Liver (tissue), 9 donors: ENCODE results near the gene PIGV. TPM values are rescaled to one million over a fixed set of nuclear protein-coding genes. Genes with fewer than 3 reads are reported as not detected.

Source experiments
- DNase-seq: peaks from one replicate; pipeline ENCODE4 v3.0.0-alpha.2; 2017; ENCODE audit warnings: low spot score
- H3K27ac ChIP-seq, 2 donors: one replicate each; pipeline ENCODE4 v1.7.0; 2013; ENCODE audit warnings: inconsistent platforms in 2 of 2, low read length in 2 of 2, control low read depth in 1 of 2, low read depth in 1 of 2, mild to moderate bottlenecking in 1 of 2
- H3K27me3 ChIP-seq, 4 donors: one replicate each; pipeline versions ENCODE4 v1.6.1 to v1.7.0; 2013; ENCODE audit warnings: low read length in 3 of 4, inconsistent platforms in 1 of 4, mild to moderate bottlenecking in 1 of 4, moderate library complexity in 1 of 4; ENCODE audit not compliant: control insufficient read depth in 4 of 4, insufficient read depth in 4 of 4
- H3K36me3 ChIP-seq, 4 donors: one replicate each; pipeline versions ENCODE4 v1.6.1 to v1.7.0; 2013; ENCODE audit warnings: low read length in 3 of 4, mild to moderate bottlenecking in 3 of 4, low read depth in 1 of 4, moderate library complexity in 1 of 4; ENCODE audit not compliant: control insufficient read depth in 4 of 4, insufficient read depth in 3 of 4
- H3K4me1 ChIP-seq, 4 donors: one replicate each; pipeline versions ENCODE4 v1.6.1 to v1.7.0; 2013; ENCODE audit warnings: low read length in 3 of 4, mild to moderate bottlenecking in 3 of 4, moderate library complexity in 1 of 4; ENCODE audit not compliant: control insufficient read depth in 4 of 4, insufficient read depth in 4 of 4
- H3K4me3 ChIP-seq, 3 donors: one replicate each; pipeline versions ENCODE4 v1.6.1 to v1.7.0; 2013; ENCODE audit warnings: low read length in 3 of 3, control low read depth in 1 of 3, low read depth in 1 of 3, mild to moderate bottlenecking in 1 of 3
- H3K9ac ChIP-seq, 2 donors: one replicate each; pipeline ENCODE4 v1.7.0; 2013; ENCODE audit warnings: low read length in 2 of 2, mild to moderate bottlenecking in 2 of 2, moderate library complexity in 2 of 2, control low read depth in 1 of 2, low read depth in 1 of 2
- H3K9me3 ChIP-seq, 4 donors: one replicate each; pipeline versions ENCODE4 v1.6.1 to v1.7.0; 2013; ENCODE audit warnings: low read length in 3 of 4; ENCODE audit not compliant: control insufficient read depth in 4 of 4
- EGR1 ChIP-seq, 2 donors: IDR thresholded peaks; 2 replicates each; pipeline ENCODE4 v1.6.1; 2016 to 2018; ENCODE audit warnings: antibody characterized with exemption in 2 of 2, low read depth in 2 of 2
- FOXA1 ChIP-seq: IDR thresholded peaks from 2 replicates; pipeline ENCODE4 v1.6.1; 2016; ENCODE audit warnings: antibody characterized with exemption
- GABPA ChIP-seq, 2 donors: IDR thresholded peaks in 1 of 2; conservative IDR thresholded peaks in 1 of 2; 2 replicates each; pipeline ENCODE4 v1.6.1; 2016; ENCODE audit warnings: antibody characterized with exemption in 2 of 2, mild to moderate bottlenecking in 1 of 2, moderate library complexity in 1 of 2
- HNF4A ChIP-seq, 2 donors: conservative IDR thresholded peaks; 2 replicates each; pipeline ENCODE4 v1.6.1; 2016; ENCODE audit warnings: antibody characterized with exemption in 2 of 2, mild to moderate bottlenecking in 2 of 2
- HNF4G ChIP-seq: IDR thresholded peaks from 2 replicates; pipeline ENCODE4 v1.6.1; 2016; ENCODE audit warnings: antibody characterized with exemption
- JUND ChIP-seq, 2 donors: IDR thresholded peaks; 2 replicates each; pipeline ENCODE4 v1.6.1; 2016; ENCODE audit warnings: antibody characterized with exemption in 2 of 2
- RXRA ChIP-seq, 2 donors: IDR thresholded peaks; 2 replicates each; pipeline ENCODE4 v1.6.1; 2017 to 2018; ENCODE audit warnings: antibody characterized with exemption in 2 of 2, mild to moderate bottlenecking in 1 of 2
- SP1 ChIP-seq: IDR thresholded peaks from 2 replicates; pipeline ENCODE4 v1.6.1; 2018; ENCODE audit warnings: antibody characterized with exemption, mild to moderate bottlenecking
- YY1 ChIP-seq: IDR thresholded peaks from 2 replicates; pipeline ENCODE4 v1.6.1; 2016; ENCODE audit warnings: antibody characterized with exemption, mild to moderate bottlenecking
- WGBS: extraction: QIAGEN DNeasy Blood & Tissue Kit; methylation state at CpG from one replicate; pipeline ENCODE4 v1.1.7; 2013; 5-methylcytosine and 5-hydroxymethylcytosine counted together
- polyA plus RNA-seq, 2 donors: library from polyadenylated mRNA; stranded (reverse) in 1 of 2; unstranded in 1 of 2; fragments of 200-250 nt in 1 of 2; fragments of >200 nt in 1 of 2; fragmentation: Nextera tagmentation in 1 of 2; extraction: Ambion mirVana in 1 of 2; gene quantifications; one replicate each; pipeline versions ENCODE4 v1.2.1 to v1.2.3, GENCODE V29; 2013 to 2015
- total RNA-seq, 2 donors: library from RNA; depleted of rRNA; stranded (reverse); fragments of >200 nt; gene quantifications; one replicate each; pipeline ENCODE4 v1.2.3, GENCODE V29; 2014
- TF ChIP-seq, protein P1 (sequence below): IDR thresholded peaks from 2 replicates; pipeline ENCODE4 v1.6.1; 2016; ENCODE audit warnings: antibody characterized with exemption, mild to moderate bottlenecking
- TF ChIP-seq, protein P2 (sequence below): fragments of 150-350 bp; IDR thresholded peaks from 2 replicates; pipeline ENCODE4 v1.5.1; 2017; ENCODE audit warnings: improper control_type of control experiment, low read depth, low read length; ENCODE audit not compliant: missing input control
- TF ChIP-seq, protein P3 (sequence below): IDR thresholded peaks from 2 replicates; pipeline ENCODE4 v1.6.1; 2016; ENCODE audit warnings: antibody characterized with exemption
- TF ChIP-seq, protein P4 (sequence below): IDR thresholded peaks from 2 replicates; pipeline ENCODE4 v1.6.1; 2016; ENCODE audit warnings: antibody characterized with exemption
- TF ChIP-seq, protein P5 (sequence below): IDR thresholded peaks from 2 replicates; pipeline ENCODE4 v1.6.1; 2016; ENCODE audit warnings: antibody characterized with exemption
- donor health status: healthy.
- donor health status: healthy.
- donor health status: healthy.
- donor health status: healthy.
- donor health status: healthy.

The PIGV gene
- total and polyA plus RNA-seq, 4 donors = 13.9 to 24.3 (median 14.8) TPM

DNA sequence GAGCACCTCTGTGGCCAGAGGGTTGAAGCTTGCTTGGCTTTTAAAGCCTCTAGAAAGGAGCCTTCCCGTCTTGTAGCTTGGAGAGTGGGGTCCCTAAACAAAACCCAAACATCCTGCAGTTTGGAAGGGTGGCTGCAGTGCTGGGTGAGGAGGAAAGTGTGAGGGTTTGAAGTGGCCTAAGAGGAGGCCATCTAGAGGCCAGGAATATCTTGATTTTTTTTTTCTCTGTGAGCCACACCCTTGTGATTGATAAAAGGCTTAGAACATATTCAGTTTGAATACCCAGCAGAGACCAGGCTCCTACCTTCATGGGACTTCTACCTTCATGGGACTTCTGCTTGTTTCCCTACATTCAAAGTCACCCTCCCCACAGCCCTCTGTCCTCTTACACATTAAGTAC lies 37.3 kb upstream of the PIGV start:
- peaks cover 0 to 25% (median 6%) of the 10 kb centered on the region in 4 donors for H3K36me3 ChIP-seq
- DNase-seq = no peak
- TF ChIP-seq, protein P1, sequence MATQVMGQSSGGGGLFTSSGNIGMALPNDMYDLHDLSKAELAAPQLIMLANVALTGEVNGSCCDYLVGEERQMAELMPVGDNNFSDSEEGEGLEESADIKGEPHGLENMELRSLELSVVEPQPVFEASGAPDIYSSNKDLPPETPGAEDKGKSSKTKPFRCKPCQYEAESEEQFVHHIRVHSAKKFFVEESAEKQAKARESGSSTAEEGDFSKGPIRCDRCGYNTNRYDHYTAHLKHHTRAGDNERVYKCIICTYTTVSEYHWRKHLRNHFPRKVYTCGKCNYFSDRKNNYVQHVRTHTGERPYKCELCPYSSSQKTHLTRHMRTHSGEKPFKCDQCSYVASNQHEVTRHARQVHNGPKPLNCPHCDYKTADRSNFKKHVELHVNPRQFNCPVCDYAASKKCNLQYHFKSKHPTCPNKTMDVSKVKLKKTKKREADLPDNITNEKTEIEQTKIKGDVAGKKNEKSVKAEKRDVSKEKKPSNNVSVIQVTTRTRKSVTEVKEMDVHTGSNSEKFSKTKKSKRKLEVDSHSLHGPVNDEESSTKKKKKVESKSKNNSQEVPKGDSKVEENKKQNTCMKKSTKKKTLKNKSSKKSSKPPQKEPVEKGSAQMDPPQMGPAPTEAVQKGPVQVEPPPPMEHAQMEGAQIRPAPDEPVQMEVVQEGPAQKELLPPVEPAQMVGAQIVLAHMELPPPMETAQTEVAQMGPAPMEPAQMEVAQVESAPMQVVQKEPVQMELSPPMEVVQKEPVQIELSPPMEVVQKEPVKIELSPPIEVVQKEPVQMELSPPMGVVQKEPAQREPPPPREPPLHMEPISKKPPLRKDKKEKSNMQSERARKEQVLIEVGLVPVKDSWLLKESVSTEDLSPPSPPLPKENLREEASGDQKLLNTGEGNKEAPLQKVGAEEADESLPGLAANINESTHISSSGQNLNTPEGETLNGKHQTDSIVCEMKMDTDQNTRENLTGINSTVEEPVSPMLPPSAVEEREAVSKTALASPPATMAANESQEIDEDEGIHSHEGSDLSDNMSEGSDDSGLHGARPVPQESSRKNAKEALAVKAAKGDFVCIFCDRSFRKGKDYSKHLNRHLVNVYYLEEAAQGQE = no peak
- TF ChIP-seq, protein P2, sequence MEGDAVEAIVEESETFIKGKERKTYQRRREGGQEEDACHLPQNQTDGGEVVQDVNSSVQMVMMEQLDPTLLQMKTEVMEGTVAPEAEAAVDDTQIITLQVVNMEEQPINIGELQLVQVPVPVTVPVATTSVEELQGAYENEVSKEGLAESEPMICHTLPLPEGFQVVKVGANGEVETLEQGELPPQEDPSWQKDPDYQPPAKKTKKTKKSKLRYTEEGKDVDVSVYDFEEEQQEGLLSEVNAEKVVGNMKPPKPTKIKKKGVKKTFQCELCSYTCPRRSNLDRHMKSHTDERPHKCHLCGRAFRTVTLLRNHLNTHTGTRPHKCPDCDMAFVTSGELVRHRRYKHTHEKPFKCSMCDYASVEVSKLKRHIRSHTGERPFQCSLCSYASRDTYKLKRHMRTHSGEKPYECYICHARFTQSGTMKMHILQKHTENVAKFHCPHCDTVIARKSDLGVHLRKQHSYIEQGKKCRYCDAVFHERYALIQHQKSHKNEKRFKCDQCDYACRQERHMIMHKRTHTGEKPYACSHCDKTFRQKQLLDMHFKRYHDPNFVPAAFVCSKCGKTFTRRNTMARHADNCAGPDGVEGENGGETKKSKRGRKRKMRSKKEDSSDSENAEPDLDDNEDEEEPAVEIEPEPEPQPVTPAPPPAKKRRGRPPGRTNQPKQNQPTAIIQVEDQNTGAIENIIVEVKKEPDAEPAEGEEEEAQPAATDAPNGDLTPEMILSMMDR = no peak
- TF ChIP-seq RXRA (IDR thresholded peaks at IDR 0.05) (no peak), HNF4G (no peak), YY1 (no peak), SP1 (no peak), JUND (IDR thresholded peaks at IDR 0.05) (no peak), FOXA1 (no peak), HNF4A (conservative IDR thresholded peaks at IDR 0.05) (no peak), GABPA (IDR thresholded peaks at IDR 0.05 in 1 of 2, conservative IDR thresholded peaks at IDR 0.05 in 1 of 2) (no peak)
- TF ChIP-seq, protein P3, sequence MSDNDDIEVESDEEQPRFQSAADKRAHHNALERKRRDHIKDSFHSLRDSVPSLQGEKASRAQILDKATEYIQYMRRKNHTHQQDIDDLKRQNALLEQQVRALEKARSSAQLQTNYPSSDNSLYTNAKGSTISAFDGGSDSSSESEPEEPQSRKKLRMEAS = no peak
- TF ChIP-seq, protein P4, sequence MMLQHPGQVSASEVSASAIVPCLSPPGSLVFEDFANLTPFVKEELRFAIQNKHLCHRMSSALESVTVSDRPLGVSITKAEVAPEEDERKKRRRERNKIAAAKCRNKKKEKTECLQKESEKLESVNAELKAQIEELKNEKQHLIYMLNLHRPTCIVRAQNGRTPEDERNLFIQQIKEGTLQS = no peak
- H3K27me3 ChIP-seq = no peaks in the 10 kb centered on the region
- no peak overlapping the region for H3K9ac ChIP-seq
- peaks cover 10 to 21% (median 17%) of the 10 kb centered on the region in 4 donors for H3K4me1 ChIP-seq
- WGBS = 96% methylated on average over 1 of the region's 1 CpG
- no peak overlapping the region for H3K27ac ChIP-seq
- H3K4me3 ChIP-seq = no peak overlapping the region
- H3K9me3 ChIP-seq = no peaks in the 10 kb centered on the region

DNA sequence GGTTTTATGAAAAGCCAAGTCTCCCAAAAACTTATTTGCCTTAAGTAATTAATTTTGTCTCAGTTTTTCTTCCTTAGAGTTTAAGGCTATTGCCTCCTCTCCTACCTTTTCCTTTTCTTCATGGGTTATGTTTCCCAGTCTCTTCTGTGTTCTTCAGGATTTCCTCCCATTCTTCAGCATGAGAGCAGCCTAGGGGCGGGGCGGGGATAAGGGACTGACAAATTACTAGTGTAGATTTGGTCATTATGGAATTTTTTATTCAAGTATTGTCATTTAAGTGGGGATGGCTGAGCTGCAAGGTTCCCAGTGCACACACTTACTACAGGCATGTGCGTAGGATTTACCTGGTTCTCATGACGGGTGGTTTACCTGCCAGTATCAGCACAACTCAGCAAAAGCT lies 35.2 kb upstream of the PIGV start:
- Histone ChIP-seq H3K4me1 (peaks cover 10 to 21% (median 17%) of the 10 kb centered on the region in 4 donors), H3K27me3 (no peaks in the 10 kb centered on the region), H3K9me3 (no peaks in the 10 kb centered on the region), H3K36me3 (peaks cover 0 to 23% (median 4%) of the 10 kb centered on the region in 4 donors), H3K9ac (no peak overlapping the region), H3K4me3 (no peak overlapping the region), H3K27ac (no peak overlapping the region)
- TF ChIP-seq, protein P2 = no peak
- TF ChIP-seq RXRA (IDR thresholded peaks at IDR 0.05) (no peak), HNF4A (conservative IDR thresholded peaks at IDR 0.05) (no peak), EGR1 (IDR thresholded peaks at IDR 0.05; ENCODE audit: low read depth in 2 of 2) (no peak)
- TF ChIP-seq, protein P5, sequence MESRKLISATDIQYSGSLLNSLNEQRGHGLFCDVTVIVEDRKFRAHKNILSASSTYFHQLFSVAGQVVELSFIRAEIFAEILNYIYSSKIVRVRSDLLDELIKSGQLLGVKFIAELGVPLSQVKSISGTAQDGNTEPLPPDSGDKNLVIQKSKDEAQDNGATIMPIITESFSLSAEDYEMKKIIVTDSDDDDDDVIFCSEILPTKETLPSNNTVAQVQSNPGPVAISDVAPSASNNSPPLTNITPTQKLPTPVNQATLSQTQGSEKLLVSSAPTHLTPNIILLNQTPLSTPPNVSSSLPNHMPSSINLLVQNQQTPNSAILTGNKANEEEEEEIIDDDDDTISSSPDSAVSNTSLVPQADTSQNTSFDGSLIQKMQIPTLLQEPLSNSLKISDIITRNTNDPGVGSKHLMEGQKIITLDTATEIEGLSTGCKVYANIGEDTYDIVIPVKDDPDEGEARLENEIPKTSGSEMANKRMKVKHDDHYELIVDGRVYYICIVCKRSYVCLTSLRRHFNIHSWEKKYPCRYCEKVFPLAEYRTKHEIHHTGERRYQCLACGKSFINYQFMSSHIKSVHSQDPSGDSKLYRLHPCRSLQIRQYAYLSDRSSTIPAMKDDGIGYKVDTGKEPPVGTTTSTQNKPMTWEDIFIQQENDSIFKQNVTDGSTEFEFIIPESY = no peak
- no peak for DNase-seq
- 93% methylated on average over 4 of the region's 4 CpGs for WGBS
